OCI-M1 (cell line): ENCODE results near the gene TLR8.
"Not testable (repeated sequence)": the region's sequence is repeated elsewhere in the genome, so short reads cannot be mapped to it uniquely, and the experiment has no call there.

Experiments
- DNase-seq: peaks from one replicate; lab custom pipeline; 2025; lab: John Stamatoyannopoulos, UW

Gene TLR8

DNA sequence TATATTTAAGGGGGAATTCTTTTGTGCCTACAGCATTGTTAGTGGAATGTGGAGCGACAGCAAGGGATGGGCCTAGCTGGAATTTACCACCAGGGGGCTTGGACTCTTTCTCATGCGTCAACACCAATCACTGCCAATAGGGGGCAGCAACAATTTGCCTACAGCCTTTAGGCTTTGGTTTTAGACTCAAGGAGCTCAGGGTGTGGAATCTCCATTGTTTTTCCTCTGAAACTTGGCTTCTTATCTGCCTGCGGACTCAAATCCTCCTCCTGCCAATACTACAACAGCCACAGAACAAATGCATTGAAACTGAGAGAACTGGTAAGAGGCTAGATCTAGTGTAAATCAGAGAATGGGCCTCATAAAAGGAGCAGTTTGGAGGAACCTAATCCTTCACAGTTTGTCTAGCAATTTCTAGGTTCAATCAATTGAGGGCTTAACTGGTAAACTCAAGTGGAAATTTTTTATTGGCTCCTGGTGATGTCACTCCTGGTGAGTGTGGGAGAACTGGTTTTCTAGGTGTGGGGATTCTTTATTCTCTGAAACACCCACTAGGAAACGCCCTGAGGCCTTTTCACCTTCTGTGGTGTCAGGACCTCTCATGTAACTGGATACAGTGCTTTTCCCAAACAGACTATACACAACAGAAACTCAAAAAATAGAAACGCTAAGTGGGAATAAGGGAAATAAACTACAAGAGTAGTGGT is 40.6 kb downstream of the TLR8 start:
- DNase-seq, result peak; percentile 86

DNA sequence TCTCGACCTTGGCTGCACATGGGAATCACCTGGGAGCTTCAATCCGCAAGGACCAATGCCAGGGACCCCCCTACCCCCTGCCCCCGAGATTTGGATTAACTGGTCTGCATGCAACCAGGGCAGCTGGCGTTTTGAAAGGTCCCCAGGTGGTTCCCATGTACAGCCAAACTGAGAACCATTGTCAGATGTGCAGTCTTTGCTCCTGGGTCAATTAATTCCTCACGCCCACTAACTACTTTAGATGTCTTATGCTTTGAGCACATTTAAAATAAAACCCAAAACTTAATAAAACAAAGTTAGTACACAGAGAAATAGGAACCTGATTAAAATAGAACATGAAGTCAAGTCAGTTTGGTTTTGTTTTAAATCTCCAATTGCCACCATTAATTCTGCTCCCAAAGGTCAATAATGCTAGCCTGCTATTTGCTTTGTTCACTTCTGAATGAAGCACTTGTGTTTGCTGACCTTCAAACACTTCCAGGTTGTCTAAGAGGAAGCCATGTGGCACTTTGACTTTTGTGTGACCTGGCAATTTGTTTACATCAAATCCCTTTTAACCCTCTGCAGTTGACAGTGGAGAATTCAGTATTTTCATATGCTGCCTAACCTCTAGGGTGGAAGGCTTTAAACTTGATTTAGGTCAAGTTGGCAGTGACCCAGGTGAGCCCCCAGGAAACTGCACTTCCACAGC is 41.3 kb downstream of the TLR8 start:
- DNase-seq, result no peak

GRCh38 chrX:12948495-12948894 is 42.1 kb downstream of the TLR8 start:
- DNase-seq, result no peak

DNA sequence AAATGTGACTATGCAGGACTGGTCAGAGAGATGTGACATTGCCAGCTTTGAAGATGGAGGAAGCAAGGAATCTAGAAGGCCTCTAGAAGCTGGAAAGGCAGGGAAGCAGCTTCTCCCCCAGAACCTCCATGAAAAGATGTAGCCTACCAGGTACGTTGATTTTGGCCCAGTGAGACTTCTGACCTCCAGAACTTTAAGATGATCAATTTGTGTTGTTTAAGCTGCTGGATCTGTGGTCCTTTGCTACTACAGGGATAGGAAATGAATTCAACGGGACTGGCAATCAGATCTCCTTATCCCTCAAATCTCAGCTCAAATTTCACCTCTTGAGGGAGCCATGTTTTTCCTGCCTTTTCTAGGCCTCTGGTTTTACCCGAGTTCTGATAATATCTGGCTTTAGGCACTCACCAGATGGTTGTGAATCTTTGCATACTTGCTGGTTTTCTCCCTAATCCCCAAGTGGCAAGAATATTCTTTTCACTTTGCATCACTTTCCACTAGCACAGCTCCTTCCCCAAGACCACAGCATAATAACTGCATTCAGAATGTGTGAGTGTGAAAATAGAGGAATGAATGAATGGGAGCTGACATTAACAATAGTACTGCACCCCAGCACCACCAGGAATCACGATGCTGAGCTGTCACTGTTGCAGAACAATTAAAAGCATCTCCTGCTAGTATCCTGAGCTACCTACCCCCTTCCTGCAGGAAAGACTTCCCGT is 42.9 kb downstream of the TLR8 start:
- no peak for DNase-seq

GRCh38 chrX:12949927-12950656 is 43.7 kb downstream of the TLR8 start:
- peak; percentile 89 for DNase-seq

DNA sequence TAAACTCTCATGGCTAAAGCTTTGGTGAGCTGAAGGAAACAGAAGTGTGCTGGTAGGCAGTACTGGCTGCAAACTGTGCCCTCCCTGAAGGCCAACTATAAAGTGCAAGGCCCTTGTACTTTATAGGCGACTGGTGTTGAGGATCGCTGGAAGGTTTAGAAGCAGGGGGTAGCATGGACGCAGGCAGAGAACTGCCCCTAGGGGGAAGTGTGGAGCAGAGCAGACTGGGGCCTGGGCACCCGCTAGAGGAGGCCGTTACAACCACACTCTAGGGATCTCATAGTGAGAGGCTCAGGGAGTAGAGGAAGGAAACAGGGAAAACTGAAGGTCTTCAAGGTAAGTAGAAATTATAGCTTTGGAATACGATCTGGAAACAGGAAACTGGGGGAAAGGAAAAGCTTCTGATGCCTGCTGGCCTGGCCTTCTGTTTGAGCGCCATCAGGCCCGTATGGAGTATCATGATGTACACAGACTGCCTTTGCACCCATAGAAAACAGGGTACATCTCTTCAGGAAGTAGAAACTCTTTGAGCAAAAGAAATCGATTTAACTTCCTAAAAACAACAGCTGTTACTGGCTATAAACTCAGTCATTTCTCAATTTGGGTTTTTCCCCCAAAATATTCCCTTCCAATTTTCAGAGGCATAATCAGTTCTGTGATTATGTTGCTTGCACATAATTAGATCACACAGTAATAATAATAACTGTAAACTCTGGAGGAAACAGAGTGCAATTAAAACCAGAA is 44.6 kb downstream of the TLR8 start:
- DNase-seq, result peak; percentile 90

- DNase-seq, result no peak
These were observed 45.2 kb downstream of the TLR8 start for GRCh38 chrX:12951595-12951975.

DNA sequence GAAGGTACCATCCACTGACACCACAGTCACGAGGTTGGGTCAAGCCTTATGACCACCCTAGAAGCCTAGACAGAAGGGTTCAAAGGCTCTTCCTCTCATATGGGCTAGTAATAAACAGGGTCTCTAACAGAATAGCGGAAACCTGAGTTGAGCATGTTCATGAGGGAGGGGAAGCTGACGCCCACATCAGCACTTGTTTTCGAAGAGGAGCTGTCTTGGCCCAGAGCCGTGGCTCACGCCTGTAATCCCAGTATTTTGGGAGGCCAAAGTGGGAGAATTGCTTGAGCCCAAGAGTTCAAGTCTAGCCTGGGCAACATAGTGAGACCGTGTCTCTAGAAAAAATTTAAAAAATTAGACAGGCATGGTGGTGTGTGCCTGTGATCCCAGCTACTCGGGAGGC is 47.0 kb downstream of the TLR8 start:
- DNase-seq, result no peak

DNA sequence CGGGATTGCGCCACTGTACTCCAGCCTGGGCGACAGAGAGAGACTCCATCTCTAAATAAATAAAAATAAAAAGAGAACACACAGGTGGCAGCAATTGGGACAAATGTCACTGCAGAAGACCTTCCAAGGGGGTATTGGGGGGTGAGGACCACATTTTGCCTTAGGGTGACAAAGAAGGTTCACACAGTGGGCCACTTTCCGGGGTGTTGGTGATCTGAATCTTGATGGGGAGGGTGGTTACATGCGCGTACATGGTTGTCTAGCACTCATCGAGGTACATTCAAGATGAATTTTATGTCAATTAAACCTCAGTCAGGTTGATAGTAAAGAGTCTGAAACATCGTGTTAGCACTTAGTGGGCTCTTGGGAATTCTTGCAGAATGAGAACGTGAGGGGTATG is 48.0 kb downstream of the TLR8 start:
- DNase-seq, result no peak

DNA sequence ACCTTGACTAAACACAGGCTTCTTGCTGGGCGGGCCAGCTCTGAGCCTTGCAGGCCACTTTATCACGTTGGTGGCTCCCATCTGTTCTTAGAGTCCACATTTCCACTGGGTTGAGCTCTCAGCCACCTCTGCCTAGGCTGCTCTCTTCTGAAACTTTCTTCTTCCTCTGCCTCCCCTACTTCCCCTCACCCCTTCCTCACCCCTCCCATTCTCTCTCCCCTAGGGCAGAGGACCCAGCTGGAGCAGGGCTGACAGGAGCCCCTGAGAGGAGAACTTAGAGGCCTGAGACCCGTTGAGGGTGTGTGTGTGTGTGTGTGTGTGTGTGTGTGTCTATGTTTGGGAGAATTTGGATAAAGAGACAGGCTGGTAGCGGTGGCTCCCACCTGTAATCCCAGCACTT is 48.6 kb downstream of the TLR8 start:
- no peak for DNase-seq

- peak; percentile 94 for DNase-seq
These were observed 49.7 kb downstream of the TLR8 start for GRCh38 chrX:12955882-12956703.

GRCh38 chrX:12956704-12957534 is 50.5 kb downstream of the TLR8 start:
- peak; percentile 92 for DNase-seq

GRCh38 chrX:12958059-12958458 is 51.6 kb downstream of the TLR8 start:
- peak; percentile 14 for DNase-seq

DNA sequence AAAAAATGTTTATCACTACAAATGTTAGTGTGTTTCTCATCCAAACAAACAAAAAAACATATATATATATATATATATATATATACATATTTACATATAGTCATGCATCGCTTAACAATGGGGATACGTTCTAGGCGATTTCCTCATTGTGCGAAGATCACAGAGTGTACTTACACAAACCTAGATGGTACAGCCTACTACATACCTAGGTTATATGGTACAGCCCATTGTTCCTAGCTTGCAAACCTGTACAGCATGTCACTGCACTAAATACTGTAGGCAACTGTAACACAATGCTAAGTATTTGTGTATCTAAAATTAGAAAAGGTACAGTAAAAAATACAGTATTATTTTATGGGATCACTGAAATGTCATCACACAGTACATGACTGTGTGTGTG is 52.0 kb downstream of the TLR8 start:
- no peak for DNase-seq

- DNase-seq, result no peak
These were observed 54.8 kb downstream of the TLR8 start for GRCh38 chrX:12961196-12961718.

GRCh38 chrX:12962041-12962504 is 55.7 kb downstream of the TLR8 start:
- peak; percentile 74 for DNase-seq

DNA sequence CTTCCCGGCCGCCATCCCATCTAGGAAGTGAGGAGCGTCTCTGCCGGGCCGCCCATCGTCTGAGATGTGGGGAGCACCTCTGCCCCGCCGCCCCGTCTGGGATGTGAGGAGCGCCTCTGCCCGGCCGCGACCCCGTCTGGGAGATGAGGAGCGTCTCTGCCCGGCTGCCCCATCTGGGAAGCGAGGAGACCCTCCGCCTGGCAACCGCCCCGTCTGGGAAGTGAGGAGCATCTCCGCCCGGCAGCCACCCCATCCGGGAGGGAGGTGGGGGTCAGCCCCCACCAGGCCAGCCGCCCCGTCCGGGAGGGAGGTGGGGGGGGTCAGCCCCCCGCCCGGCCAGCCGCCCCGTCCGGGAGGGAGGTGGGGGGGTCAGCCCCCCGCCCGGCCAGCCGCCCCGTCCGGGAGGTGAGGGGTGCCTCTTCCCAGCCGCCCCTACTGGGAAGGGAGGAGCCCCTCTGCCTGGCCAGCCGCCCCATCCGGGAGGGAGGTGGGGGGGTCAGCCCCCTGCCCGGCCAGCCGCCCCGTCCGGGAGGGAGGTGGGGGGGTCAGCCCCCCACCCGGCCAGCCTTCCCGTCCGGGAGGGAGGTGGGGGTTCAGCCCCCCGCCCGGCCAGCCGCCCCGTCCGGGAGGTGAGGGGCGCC is 56.9 kb downstream of the TLR8 start:
- DNase-seq, result not testable (repeated sequence)

DNA sequence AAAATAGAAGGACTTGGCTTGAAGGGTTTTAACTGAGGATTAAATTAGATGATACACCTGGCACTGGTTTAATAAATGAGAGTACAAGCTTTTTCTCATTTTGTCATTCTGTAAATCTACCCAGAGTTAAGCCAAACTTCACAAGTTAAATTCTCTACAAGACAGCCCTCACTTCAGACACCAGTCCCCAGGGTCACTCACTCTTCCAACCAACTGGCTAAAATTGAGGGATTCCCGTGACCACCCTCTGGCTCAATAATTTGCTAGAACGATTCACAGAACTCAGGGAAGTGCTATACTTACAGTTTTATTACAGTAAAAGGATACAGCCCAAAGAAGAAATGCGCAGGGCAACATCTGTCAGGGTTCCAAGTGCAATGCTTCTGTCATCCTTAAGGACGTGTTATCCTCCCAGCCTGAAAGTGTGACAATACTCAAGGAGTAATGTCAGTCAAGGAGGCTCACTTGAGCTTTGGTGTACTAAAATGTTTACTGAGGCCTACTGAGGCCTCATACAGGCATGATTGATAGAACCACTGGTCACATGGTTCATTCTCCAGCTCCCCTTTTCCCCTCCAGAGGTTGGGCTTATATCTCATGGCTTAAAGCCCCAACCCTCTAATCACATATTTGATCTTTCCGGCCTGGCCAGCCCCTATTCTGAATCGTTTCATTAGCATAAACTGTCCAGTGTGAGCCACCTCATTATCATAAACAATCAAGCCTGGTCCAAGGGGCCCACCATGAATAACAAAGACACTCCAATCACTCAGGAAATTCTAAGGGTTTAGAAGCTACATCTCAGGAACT is 58.9 kb downstream of the TLR8 start:
- no peak for DNase-seq
